OCI-LY1 (cell line): ENCODE results near the gene TCHH.

ENCODE experiments used
- H2AFZ ChIP-seq: fragments of 200-600 bp; sonication (generic), shearing (Covaris generic); 2 replicates; pipeline ENCODE4 v1.6.0; 2014; ENCODE audit warnings: antibody characterized with exemption, mild to moderate bottlenecking, low read length
- H3F3A ChIP-seq: fragments of 200-600 bp; sonication (generic), shearing (Covaris generic); 2 replicates; pipeline ENCODE4 v1.6.0; 2014; ENCODE audit warnings: mild to moderate bottlenecking, antibody characterized with exemption, low read length, moderate library complexity; ENCODE audit not compliant: insufficient read depth
- H3K27ac ChIP-seq: fragments of 200-600 bp; sonication (generic); 2 replicates; pipeline ENCODE4 v1.5.1; 2014; ENCODE audit warnings: low read length, mixed run types, mild to moderate bottlenecking, low read depth; ENCODE audit not compliant: poor library complexity, severe bottlenecking
- H3K27me3 ChIP-seq: fragments of 200-600 bp; sonication (generic); 2 replicates; pipeline ENCODE4 v1.6.0; 2014; ENCODE audit warnings: antibody characterized with exemption, mild to moderate bottlenecking, low read length, moderate library complexity; ENCODE audit not compliant: insufficient read depth
- H3K36me3 ChIP-seq: fragments of 200-600 bp; sonication (generic); 2 replicates; pipeline ENCODE4 v1.6.1; 2014; ENCODE audit warnings: mild to moderate bottlenecking, antibody characterized with exemption, low read length, moderate library complexity, mixed read lengths; ENCODE audit not compliant: insufficient read depth
- H3K4me1 ChIP-seq: fragments of 200-600 bp; sonication (generic); 2 replicates; pipeline ENCODE4 v1.5.1; 2014; ENCODE audit warnings: mild to moderate bottlenecking, low read length, moderate library complexity; ENCODE audit not compliant: insufficient read depth, severe bottlenecking
- H3K4me2 ChIP-seq: fragments of 200-600 bp; sonication (generic), shearing (Covaris generic); 2 replicates; pipeline ENCODE4 v1.6.1; 2014; ENCODE audit warnings: low read length
- H3K4me3 ChIP-seq: fragments of 200-600 bp; sonication (generic); 2 replicates; pipeline ENCODE4 v1.5.1; 2014; ENCODE audit warnings: low read length, low read depth, mild to moderate bottlenecking, mixed read lengths; ENCODE audit not compliant: poor library complexity, severe bottlenecking
- H3K79me2 ChIP-seq: fragments of 200-600 bp; shearing (Covaris generic); 2 replicates; pipeline ENCODE4 v1.6.1; 2016; ENCODE audit warnings: mixed run types, low read length, mixed read lengths; ENCODE audit not compliant: insufficient read depth
- H3K9ac ChIP-seq: fragments of 200-600 bp; sonication (generic), shearing (Covaris generic); 2 replicates; pipeline ENCODE4 v1.6.1; 2014; ENCODE audit warnings: mild to moderate bottlenecking, low read length, mixed read lengths
- H3K9me2 ChIP-seq: fragments of 200-600 bp; sonication (generic), shearing (Covaris generic); 2 replicates; pipeline ENCODE4 v1.6.1; 2014; ENCODE audit warnings: low read depth, mild to moderate bottlenecking, low read length, mixed read lengths
- H3K9me3 ChIP-seq: fragments of 200-600 bp; shearing (Covaris generic); 2 replicates; pipeline ENCODE4 v1.6.1; 2014; ENCODE audit warnings: low read length, mixed read lengths
- H4K20me1 ChIP-seq: fragments of 200-600 bp; sonication (generic), shearing (Covaris generic); 2 replicates; pipeline ENCODE4 v1.6.0; 2016; ENCODE audit warnings: mild to moderate bottlenecking, low read length; ENCODE audit not compliant: insufficient read depth
- EZH2 ChIP-seq: fragments of 200-600 bp; sonication (generic), shearing (Covaris generic); IDR thresholded peaks from 2 replicates; pipeline ENCODE4 v1.8.0; 2017; ENCODE audit warnings: borderline replicate concordance, mixed run types, mild to moderate bottlenecking, antibody characterized with exemption, low read length, moderate library complexity, mixed read lengths
- TF ChIP-seq, protein P1 (sequence below): fragments of 200-600 bp; sonication (generic), shearing (Covaris generic); IDR thresholded peaks from 2 replicates; pipeline ENCODE4 v1.5.1; 2017; ENCODE audit warnings: mild to moderate bottlenecking, antibody characterized with exemption, low read length, moderate library complexity, mixed read lengths

The TCHH gene

DNA sequence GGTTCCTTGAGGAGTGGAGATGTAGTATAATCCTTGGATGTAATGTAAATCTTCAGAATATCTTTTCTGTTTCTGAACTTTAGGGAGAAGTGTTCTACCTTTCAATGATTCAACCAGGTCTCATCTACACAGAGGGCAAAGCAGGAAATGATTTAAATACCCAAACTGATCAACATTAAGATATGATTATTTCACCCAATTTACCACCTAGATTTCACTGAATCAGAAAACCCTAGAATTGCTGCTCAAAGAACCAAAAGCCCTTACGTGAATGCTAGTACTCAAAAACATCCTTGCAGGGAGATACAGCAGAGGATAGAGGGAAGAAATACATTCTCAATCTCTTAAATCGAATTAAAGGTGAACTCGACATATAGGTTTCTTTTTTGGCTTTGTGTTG lies 38.8 kb upstream of the TCHH start:
- Histone ChIP-seq H3K9ac (no peak overlapping the region), H3K79me2 (no peaks in the 10 kb centered on the region), H3K9me3 (0 out of 2 replicates have a peak, but pooled peaks cover 2% of the 10 kb centered on the region), H3F3A (no peaks in the 10 kb centered on the region), H2AFZ (no peak overlapping the region), H3K27me3 (no peaks in the 10 kb centered on the region), H3K27ac (no peak overlapping the region), H4K20me1 (no peaks in the 10 kb centered on the region), H3K9me2 (no peaks in the 10 kb centered on the region), H3K4me2 (no peak overlapping the region), H3K4me3 (no peak overlapping the region), H3K4me1 (no peaks in the 10 kb centered on the region), H3K36me3 (no peaks in the 10 kb centered on the region)
- TF ChIP-seq, protein P1, sequence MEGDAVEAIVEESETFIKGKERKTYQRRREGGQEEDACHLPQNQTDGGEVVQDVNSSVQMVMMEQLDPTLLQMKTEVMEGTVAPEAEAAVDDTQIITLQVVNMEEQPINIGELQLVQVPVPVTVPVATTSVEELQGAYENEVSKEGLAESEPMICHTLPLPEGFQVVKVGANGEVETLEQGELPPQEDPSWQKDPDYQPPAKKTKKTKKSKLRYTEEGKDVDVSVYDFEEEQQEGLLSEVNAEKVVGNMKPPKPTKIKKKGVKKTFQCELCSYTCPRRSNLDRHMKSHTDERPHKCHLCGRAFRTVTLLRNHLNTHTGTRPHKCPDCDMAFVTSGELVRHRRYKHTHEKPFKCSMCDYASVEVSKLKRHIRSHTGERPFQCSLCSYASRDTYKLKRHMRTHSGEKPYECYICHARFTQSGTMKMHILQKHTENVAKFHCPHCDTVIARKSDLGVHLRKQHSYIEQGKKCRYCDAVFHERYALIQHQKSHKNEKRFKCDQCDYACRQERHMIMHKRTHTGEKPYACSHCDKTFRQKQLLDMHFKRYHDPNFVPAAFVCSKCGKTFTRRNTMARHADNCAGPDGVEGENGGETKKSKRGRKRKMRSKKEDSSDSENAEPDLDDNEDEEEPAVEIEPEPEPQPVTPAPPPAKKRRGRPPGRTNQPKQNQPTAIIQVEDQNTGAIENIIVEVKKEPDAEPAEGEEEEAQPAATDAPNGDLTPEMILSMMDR, result no peak
- TF ChIP-seq EZH2, result no peak

DNA sequence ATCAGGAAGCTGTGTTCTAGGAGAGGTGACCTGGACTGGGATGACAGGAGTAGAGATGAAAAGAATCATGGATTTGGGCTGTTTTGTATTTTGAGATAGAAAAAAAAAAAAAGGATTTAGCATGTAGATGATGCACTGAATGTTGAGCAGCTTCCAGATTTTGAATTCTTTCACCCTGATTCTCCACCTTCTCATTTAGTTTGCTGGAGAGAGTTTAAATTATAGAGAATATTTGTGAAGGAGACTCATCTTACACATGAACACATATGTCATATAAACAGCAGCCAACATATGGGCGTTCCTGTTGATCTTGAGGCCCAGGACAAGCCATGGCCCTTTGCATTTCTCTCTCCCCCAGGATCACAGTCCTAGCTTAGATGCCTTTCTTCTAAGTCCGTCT lies 36.4 kb upstream of the TCHH start:
- H4K20me1 ChIP-seq, result no peaks in the 10 kb centered on the region

DNA sequence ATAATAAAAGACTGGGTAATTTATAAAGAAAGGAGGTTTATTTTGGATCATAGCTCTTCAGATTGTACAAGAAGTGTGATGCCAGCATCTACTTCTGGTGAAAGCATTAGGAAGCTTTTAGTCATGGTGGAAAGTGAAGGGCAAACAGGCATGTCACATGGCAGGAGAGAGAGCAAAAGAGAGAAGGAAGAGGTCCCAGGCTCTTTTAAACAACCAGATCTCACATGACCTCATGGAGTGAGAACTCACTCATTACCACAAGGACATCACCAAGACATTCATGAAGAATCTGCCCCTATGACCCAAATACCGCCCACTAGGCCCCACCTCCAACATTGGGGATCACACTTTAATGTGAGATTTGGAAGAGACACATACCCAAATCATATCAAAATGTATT lies 33.7 kb upstream of the TCHH start:
- Histone ChIP-seq H3K27me3 (no peaks in the 10 kb centered on the region), H3F3A (no peaks in the 10 kb centered on the region), H3K36me3 (no peaks in the 10 kb centered on the region), H3K4me1 (no peaks in the 10 kb centered on the region), H3K9me3 (0 out of 2 replicates have a peak, but pooled peaks cover 5% of the 10 kb centered on the region), H3K4me3 (no peak overlapping the region), H3K4me2 (no peak overlapping the region), H4K20me1 (no peaks in the 10 kb centered on the region), H3K9me2 (no peaks in the 10 kb centered on the region), H3K27ac (no peak overlapping the region), H3K79me2 (no peaks in the 10 kb centered on the region), H3K9ac (no peak overlapping the region), H2AFZ (no peak overlapping the region)
- TF ChIP-seq, protein P1, result no peak
- TF ChIP-seq EZH2, result no peak

More for the DNA sequence above, 36.4 kb upstream of the TCHH start:
- H3K4me1 ChIP-seq, result no peaks in the 10 kb centered on the region
- H3K27me3 ChIP-seq, result no peaks in the 10 kb centered on the region
- no peak overlapping the region for H3K27ac ChIP-seq
- TF ChIP-seq, protein P1, result no peak
- no peak for TF ChIP-seq EZH2
- H3K36me3 ChIP-seq, result no peaks in the 10 kb centered on the region
- 0 out of 2 replicates have a peak, but pooled peaks cover 5% of the 10 kb centered on the region for H3K9me3 ChIP-seq
- H3K4me2 ChIP-seq, result no peak overlapping the region
- no peaks in the 10 kb centered on the region for H3F3A ChIP-seq
- H3K9me2 ChIP-seq, result no peaks in the 10 kb centered on the region
- H2AFZ ChIP-seq, result no peak overlapping the region
- H3K79me2 ChIP-seq, result no peaks in the 10 kb centered on the region
- no peak overlapping the region for H3K4me3 ChIP-seq
- H3K9ac ChIP-seq, result no peak overlapping the region
